Measurements from ENCODE around the gene TEN1. TPM values are rescaled to one million over a fixed set of nuclear protein-coding genes. Genes with fewer than 3 reads are reported as not detected.

Gene TEN1
- total RNA-seq, 2 experiments from 2014 or later = 16.8 to 21.0 TPM

GRCh38 chr17:76049836-76050537, 70.9 kb downstream of the TEN1 start:
- DNase-seq (no peak), ATAC-seq (no peak)
- no peak overlapping the region for H3K4me3 Mint-ChIP-seq
- no peak overlapping the region for H3K27ac Mint-ChIP-seq
- POLR2A ChIA-PET = interaction anchor here (0.8 kb wide), 2 partner anchors 11 to 16 kb away, joined by 4 read pairs; no protein-coding TSS in a partner anchor
- CTCF ChIA-PET = interaction anchor here (3.5 kb wide), 1 partner anchor 36 kb away, joined by 22 read pairs; no protein-coding TSS in a partner anchor
- H3K27me3 Mint-ChIP-seq (ENCODE audit: low read depth) = no peaks in the 10 kb centered on the region
- H3K9me3 Mint-ChIP-seq (ENCODE audit: insufficient read depth) = no peaks in the 10 kb centered on the region
- H3K4me1 Mint-ChIP-seq (ENCODE audit: low read depth) = peaks cover 4% of the 10 kb centered on the region
- H3K36me3 Mint-ChIP-seq (ENCODE audit: low read depth) = peaks cover 60% of the 10 kb centered on the region

Other genes with a start within 250 kb of the TEN1 start
- 10 to 100 TPM; 52.2 to 56.9 TPM for gene GALK1, start 214.0 kb upstream of the TEN1 start, total RNA-seq
- 10 to 100 TPM; 30.2 to 31.0 TPM for gene UNK, start 194.4 kb upstream of the TEN1 start, total RNA-seq
- 100 to 1,000 TPM; 234 to 249 TPM for gene UNC13D, start 134.8 kb upstream of the TEN1 start, total RNA-seq
- 10 to 100 TPM; 64.3 to 68.6 TPM for gene WBP2, start 123.9 kb upstream of the TEN1 start, total RNA-seq
- gene TRIM47, start 100.7 kb upstream of the TEN1 start, total RNA-seq = 10 to 100 TPM; 31.4 to 36.8 TPM
- gene TRIM65, start 82.3 kb upstream of the TEN1 start, total RNA-seq = 10 to 100 TPM; 35.8 to 37.3 TPM
- 100 to 1,000 TPM in 1 of 2 experiments, 10 to 100 TPM in 1; 89.0 to 113 TPM for gene MRPL38, start 74.4 kb upstream of the TEN1 start, total RNA-seq
- 10 to 100 TPM; 23.4 to 24.5 TPM for gene FBF1, start 38.2 kb upstream of the TEN1 start, total RNA-seq
- gene ACOX1, start 74 bp upstream of the TEN1 start, total RNA-seq = 10 to 100 TPM; 30.3 to 32.2 TPM
- 1 to 10 TPM; 6.4 to 7.3 TPM for gene CDK3, start 21.6 kb downstream of the TEN1 start, total RNA-seq
- gene EVPL, start 48.1 kb downstream of the TEN1 start, total RNA-seq = under 1 TPM; 0.34 to 0.47 TPM
- gene SRP68, start 93.3 kb downstream of the TEN1 start, total RNA-seq = 10 to 100 TPM; 85.1 to 86.0 TPM
- under 1 TPM in 1 of 2 experiments, not detected in 1; 0.18 TPM for gene GALR2, start 95.5 kb downstream of the TEN1 start, total RNA-seq
- gene ZACN, start 99.9 kb downstream of the TEN1 start, total RNA-seq = under 1 TPM; 0.18 to 0.34 TPM
- 100 to 1,000 TPM; 126 to 129 TPM for gene EXOC7, start 124.5 kb downstream of the TEN1 start, total RNA-seq
- 1 to 10 TPM; 8.7 to 9.1 TPM for gene FOXJ1, start 162.0 kb downstream of the TEN1 start, total RNA-seq

Measured in activated CD8-positive, alpha-beta T cell treated with anti-CD3 and anti-CD28 coated beads, Interleukin-2, amount 10 ng/mL, durations not matched to agents 7 days and 5 days (primary cell).